Esophagus muscularis mucosa (tissue), 4 donors: ENCODE measurements around the gene ART4. TPM values are rescaled to one million over a fixed set of nuclear protein-coding genes. Genes with fewer than 3 reads are reported as not detected.

Experiments used
- DNase-seq: peaks from one replicate; pipeline ENCODE4 v3.0.0-alpha.2; 2017; ENCODE audit errors: extremely low spot score
- H3K27ac ChIP-seq, 4 donors: fragments of 200-600 bp; sonication (generic); replicated peaks in 1 of 4; 1 replicate in 3 of 4; 2 replicates in 1 of 4; pipeline ENCODE4 v1.5.1; 2016 to 2019; ENCODE audit warnings: mild to moderate bottlenecking in 1 of 4
- H3K27me3 ChIP-seq, 4 donors: fragments of 200-600 bp; sonication (generic); one replicate each; pipeline versions ENCODE4 v1.5.1 to v1.6.0; 2016 to 2019
- H3K36me3 ChIP-seq, 4 donors: fragments of 200-600 bp; sonication (generic); one replicate each; pipeline ENCODE4 v1.5.1; 2016 to 2019
- H3K4me1 ChIP-seq, 4 donors: fragments of 200-600 bp; sonication (generic); one replicate each; pipeline ENCODE4 v1.5.1; 2016 to 2019
- H3K4me3 ChIP-seq, 4 donors: fragments of 200-600 bp; sonication (generic); 1 replicate in 2 of 4; 2 replicates in 2 of 4; pipeline ENCODE4 v1.5.1; 2016 to 2019; ENCODE audit warnings: mild to moderate bottlenecking in 4 of 4, moderate library complexity in 1 of 4
- H3K9me3 ChIP-seq, 4 donors: fragments of 200-600 bp; sonication (generic); 1 replicate in 3 of 4; 2 replicates in 1 of 4; pipeline ENCODE4 v1.5.1; 2016 to 2019
- EP300 ChIP-seq: sonication (generic); formaldehyde crosslinking; IDR thresholded peaks from one replicate; pipeline ENCODE4 v1.6.1; 2017; ENCODE audit warnings: antibody characterized with exemption
- POLR2A ChIP-seq: fragments of 450-650 bp; IDR thresholded peaks from one replicate; pipeline ENCODE4 v1.6.1; 2017; ENCODE audit warnings: antibody characterized with exemption, moderate library complexity, mild to moderate bottlenecking, low read depth
- POLR2AphosphoS5 ChIP-seq, 2 donors: sonication (generic); formaldehyde crosslinking; IDR thresholded peaks; one replicate each; pipeline ENCODE4 v1.6.1; 2017; ENCODE audit warnings: antibody characterized with exemption in 2 of 2
- WGBS: methylation state at CpG from one replicate; pipeline ENCODE4 v1.1.5; 2018; 5-methylcytosine and 5-hydroxymethylcytosine counted together
- intact Hi-C: fragments of 100-400 bp; cut with DNase I; formaldehyde crosslinking; loops from one replicate; pipeline ENCODE4 v1.15.1; 2023
- total RNA-seq, 4 donors: library from RNA; depleted of rRNA; stranded (reverse); fragments of >200 nt; gene quantifications; one replicate each; pipeline versions ENCODE4 v1.1.0 to v1.2.1, GENCODE V29; 2016
- TF ChIP-seq, protein P1 (sequence below), 3 experiments: fragments of 200-600 bp in 2 of 3; fragments of 450-650 bp in 1 of 3; sonication (generic) in 2 of 3; IDR thresholded peaks; one replicate each; pipeline ENCODE4 v1.5.1; 2017 to 2019; ENCODE audit warnings: antibody characterized with exemption in 3 of 3, mild to moderate bottlenecking in 2 of 3, moderate library complexity in 1 of 3

Gene ART4
- total RNA-seq, 4 donors from 2014 or later, result 0.83 to 2.7 (median 1.9) TPM

GRCh38 chr12:14879222-14879933 lies 36.1 kb upstream of the ART4 start:
- TF ChIP-seq POLR2A (no peak), EP300 (no peak), POLR2AphosphoS5 (IDR thresholded peaks at IDR 0.05) (no peak)
- TF ChIP-seq, protein P1, sequence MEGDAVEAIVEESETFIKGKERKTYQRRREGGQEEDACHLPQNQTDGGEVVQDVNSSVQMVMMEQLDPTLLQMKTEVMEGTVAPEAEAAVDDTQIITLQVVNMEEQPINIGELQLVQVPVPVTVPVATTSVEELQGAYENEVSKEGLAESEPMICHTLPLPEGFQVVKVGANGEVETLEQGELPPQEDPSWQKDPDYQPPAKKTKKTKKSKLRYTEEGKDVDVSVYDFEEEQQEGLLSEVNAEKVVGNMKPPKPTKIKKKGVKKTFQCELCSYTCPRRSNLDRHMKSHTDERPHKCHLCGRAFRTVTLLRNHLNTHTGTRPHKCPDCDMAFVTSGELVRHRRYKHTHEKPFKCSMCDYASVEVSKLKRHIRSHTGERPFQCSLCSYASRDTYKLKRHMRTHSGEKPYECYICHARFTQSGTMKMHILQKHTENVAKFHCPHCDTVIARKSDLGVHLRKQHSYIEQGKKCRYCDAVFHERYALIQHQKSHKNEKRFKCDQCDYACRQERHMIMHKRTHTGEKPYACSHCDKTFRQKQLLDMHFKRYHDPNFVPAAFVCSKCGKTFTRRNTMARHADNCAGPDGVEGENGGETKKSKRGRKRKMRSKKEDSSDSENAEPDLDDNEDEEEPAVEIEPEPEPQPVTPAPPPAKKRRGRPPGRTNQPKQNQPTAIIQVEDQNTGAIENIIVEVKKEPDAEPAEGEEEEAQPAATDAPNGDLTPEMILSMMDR (IDR thresholded peaks at IDR 0.05), result no peak
- no peak for DNase-seq
- Histone ChIP-seq H3K9me3 (no peaks in the 10 kb centered on the region), H3K4me1 (peaks cover 5 to 22% (median 21%) of the 10 kb centered on the region in 4 donors), H3K27me3 (no peaks in the 10 kb centered on the region), H3K27ac (no peak overlapping the region), H3K4me3 (no peak overlapping the region), H3K36me3 (peaks cover 10 to 19% (median 14%) of the 10 kb centered on the region in 4 donors)
- WGBS, result 94% methylated on average over 8 of the region's 8 CpGs
- intact Hi-C loops, result no loop called here

- Histone ChIP-seq H3K9me3 (no peaks in the 10 kb centered on the region), H3K27ac (no peak overlapping the region), H3K36me3 (peaks cover 10 to 19% (median 14%) of the 10 kb centered on the region in 4 donors), H3K4me1 (peaks cover 0 to 22% (median 17%) of the 10 kb centered on the region in 4 donors), H3K4me3 (no peak overlapping the region), H3K27me3 (no peaks in the 10 kb centered on the region)
- no peak for TF ChIP-seq POLR2AphosphoS5 (IDR thresholded peaks at IDR 0.05)
- TF ChIP-seq, protein P1 (IDR thresholded peaks at IDR 0.05), result no peak
- intact Hi-C loops, result no loop called here
- no peak for DNase-seq
- WGBS, result 96% methylated on average over 1 of the region's 1 CpG
Measured at GRCh38 chr12:14878488-14878887, 35.2 kb upstream of the ART4 start.

- Histone ChIP-seq H3K4me3 (no peak overlapping the region), H3K4me1 (peaks cover 0 to 16% (median under 1%) of the 10 kb centered on the region in 4 donors), H3K27me3 (no peaks in the 10 kb centered on the region), H3K9me3 (no peaks in the 10 kb centered on the region), H3K36me3 (peaks cover 3 to 11% (median 5%) of the 10 kb centered on the region in 4 donors), H3K27ac (no peak overlapping the region)
- no peak for DNase-seq
- 82% methylated on average over 2 of the region's 2 CpGs for WGBS
- TF ChIP-seq POLR2A, result no peak
- TF ChIP-seq POLR2AphosphoS5 (IDR thresholded peaks at IDR 0.05), result no peak
- TF ChIP-seq, protein P1 (IDR thresholded peaks at IDR 0.05), result no peak
- no peak for TF ChIP-seq EP300
- intact Hi-C loops, result no loop called here
Measured at GRCh38 chr12:14876833-14877232, 33.5 kb upstream of the ART4 start.

DNA sequence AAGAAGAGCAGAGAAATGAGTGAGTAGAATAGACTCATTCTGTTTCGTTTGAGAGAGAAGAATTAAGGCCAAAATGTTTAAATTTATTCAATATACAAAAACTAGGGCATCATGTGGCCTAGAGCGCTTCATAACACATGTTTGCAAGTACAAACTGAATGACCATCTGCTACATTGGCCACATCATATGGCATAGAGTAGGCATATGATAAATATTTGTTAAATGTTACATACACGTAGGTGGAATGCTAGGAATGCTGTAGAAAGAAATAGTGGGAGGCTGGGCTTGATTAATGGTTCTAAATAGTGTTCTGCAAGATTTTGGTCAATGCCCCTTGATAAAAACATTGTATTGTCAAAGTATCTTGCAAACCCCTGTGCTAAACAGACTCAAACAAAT lies 31.6 kb upstream of the ART4 start:
- H3K4me3 ChIP-seq, result no peak overlapping the region
- intact Hi-C loops, result no loop called here
- H3K27ac ChIP-seq, result no peak overlapping the region
- H3K9me3 ChIP-seq, result no peaks in the 10 kb centered on the region
- TF ChIP-seq POLR2A (no peak), EP300 (no peak), POLR2AphosphoS5 (IDR thresholded peaks at IDR 0.05) (no peak)
- TF ChIP-seq, protein P1 (IDR thresholded peaks at IDR 0.05), result no peak
- no peak for DNase-seq
- no peaks in the 10 kb centered on the region for H3K36me3 ChIP-seq
- 74% methylated on average over 3 of the region's 3 CpGs for WGBS
- peaks cover 0 to 13% (median 0%) of the 10 kb centered on the region in 4 donors for H3K4me1 ChIP-seq
- no peaks in the 10 kb centered on the region for H3K27me3 ChIP-seq
